HepG2 (cell line): Measurements from ENCODE around the gene RFXANK. TPM values are rescaled to one million over a fixed set of nuclear protein-coding genes. Genes with fewer than 3 reads are reported as not detected.

Source experiments
- ATF7 ChIP-seq, 2 experiments: fragments of 450-650 bp in 1 of 2; sonication (generic) in 1 of 2; formaldehyde crosslinking in 1 of 2; IDR thresholded peaks; 2 replicates each; pipeline versions ENCODE4 v1.4.0 to v1.6.1; 2016 to 2020; ENCODE audit warnings: antibody characterized with exemption in 1 of 2, mild to moderate bottlenecking in 1 of 2, missing genetic modification reagents in 1 of 2
- BRCA1 ChIP-seq: sonication (generic); formaldehyde crosslinking; IDR thresholded peaks from 2 replicates; pipeline ENCODE4 v1.4.0; 2020; ENCODE audit warnings: missing genetic modification reagents
- BRD4 ChIP-seq: sonication (generic); formaldehyde crosslinking; IDR thresholded peaks from 2 replicates; pipeline ENCODE4 v1.4.0; 2020; ENCODE audit warnings: missing genetic modification reagents
- CCDC6 ChIP-seq: sonication (generic); formaldehyde crosslinking; IDR thresholded peaks from 2 replicates; pipeline ENCODE4 v1.8.1; 2022; ENCODE audit warnings: mild to moderate bottlenecking, missing genetic modification reagents, moderate library complexity
- GABPB1 ChIP-seq: IDR thresholded peaks from 2 replicates; pipeline ENCODE4 v1.6.1; 2016; ENCODE audit warnings: mild to moderate bottlenecking, missing genetic modification reagents, moderate library complexity, missing compliant biosample characterization
- HNRNPL ChIP-seq: fragments of 200-400 bp; formaldehyde crosslinking; IDR thresholded peaks from 2 replicates; pipeline ENCODE4 v1.6.1; 2017; ENCODE audit warnings: mild to moderate bottlenecking, low read depth, low read length
- HOMEZ ChIP-seq: IDR thresholded peaks from 2 replicates; pipeline ENCODE4 v1.6.1; 2016; ENCODE audit warnings: low read depth
- KAT7 ChIP-seq: IDR thresholded peaks from 2 replicates; pipeline ENCODE4 v1.6.1; 2018; ENCODE audit warnings: borderline replicate concordance, missing compliant biosample characterization
- PAXIP1 ChIP-seq: sonication (generic); formaldehyde crosslinking; conservative IDR thresholded peaks from 2 replicates; pipeline ENCODE4 v1.4.0; 2020; ENCODE audit warnings: mild to moderate bottlenecking, missing genetic modification reagents, moderate library complexity
- TRIM22 ChIP-seq: fragments of 450-650 bp; IDR thresholded peaks from 2 replicates; pipeline ENCODE4 v1.6.1; 2017
- ZNF143 ChIP-seq: sonication (generic); formaldehyde crosslinking; IDR thresholded peaks from 2 replicates; pipeline ENCODE4 v1.4.0; 2020; ENCODE audit warnings: missing genetic modification reagents
- ZNF335 ChIP-seq: sonication (generic); formaldehyde crosslinking; IDR thresholded peaks from 2 replicates; pipeline ENCODE4 v1.4.0; 2020; ENCODE audit warnings: missing genetic modification reagents
- ZNF674 ChIP-seq: sonication (generic); formaldehyde crosslinking; IDR thresholded peaks from 2 replicates; pipeline ENCODE4 v1.5.0; 2020; ENCODE audit warnings: low read depth, mild to moderate bottlenecking, missing genetic modification reagents
- ZNF775 ChIP-seq: sonication (generic); formaldehyde crosslinking; IDR thresholded peaks from 2 replicates; pipeline ENCODE4 v1.4.0; 2020; ENCODE audit warnings: missing genetic modification reagents, mild to moderate bottlenecking, moderate library complexity, borderline replicate concordance
- polyA plus RNA-seq, 8 experiments: library from polyadenylated mRNA; depleted of rRNA in 3 of 8; stranded (reverse) in 7 of 8; unstranded in 1 of 8; fragments of >200 nt; fragmentation: Illumina TruSeq in 4 of 8; extraction: Trizol in 4 of 8; gene quantifications; 2 replicates each; pipeline versions ENCODE4 v1.2.1 to v1.2.3, GENCODE V29; 2011 to 2016; ENCODE audit warnings: low read depth in 4 of 8, missing spikeins in 1 of 8, mixed read lengths in 1 of 8; ENCODE audit not compliant: insufficient read depth in 1 of 8
- total RNA-seq, 5 experiments: library from RNA; depleted of rRNA; stranded (reverse); fragments of >200 nt; fragmentation: Illumina TruSeq; extraction: Trizol; gene quantifications; 2 replicates each; pipeline ENCODE4 v1.2.3, GENCODE V29; 2016; ENCODE audit warnings: low read depth in 1 of 5
- TF ChIP-seq, protein P1 (sequence below): sonication (generic); formaldehyde crosslinking; IDR thresholded peaks from 2 replicates; pipeline ENCODE4 v1.5.1; 2020; ENCODE audit warnings: mild to moderate bottlenecking, missing genetic modification reagents
- TF ChIP-seq, protein P2 (sequence below): sonication (generic); formaldehyde crosslinking; IDR thresholded peaks from 2 replicates; pipeline ENCODE4 v1.5.0; 2020; ENCODE audit warnings: mild to moderate bottlenecking, missing genetic modification reagents, borderline replicate concordance

The RFXANK gene
- total and polyA plus RNA-seq, 2 of the 13 experiments (the other 11 are each of a cell fraction or from before 2014, with no cell fraction given) = 49.9 to 80.7 TPM

DNA sequence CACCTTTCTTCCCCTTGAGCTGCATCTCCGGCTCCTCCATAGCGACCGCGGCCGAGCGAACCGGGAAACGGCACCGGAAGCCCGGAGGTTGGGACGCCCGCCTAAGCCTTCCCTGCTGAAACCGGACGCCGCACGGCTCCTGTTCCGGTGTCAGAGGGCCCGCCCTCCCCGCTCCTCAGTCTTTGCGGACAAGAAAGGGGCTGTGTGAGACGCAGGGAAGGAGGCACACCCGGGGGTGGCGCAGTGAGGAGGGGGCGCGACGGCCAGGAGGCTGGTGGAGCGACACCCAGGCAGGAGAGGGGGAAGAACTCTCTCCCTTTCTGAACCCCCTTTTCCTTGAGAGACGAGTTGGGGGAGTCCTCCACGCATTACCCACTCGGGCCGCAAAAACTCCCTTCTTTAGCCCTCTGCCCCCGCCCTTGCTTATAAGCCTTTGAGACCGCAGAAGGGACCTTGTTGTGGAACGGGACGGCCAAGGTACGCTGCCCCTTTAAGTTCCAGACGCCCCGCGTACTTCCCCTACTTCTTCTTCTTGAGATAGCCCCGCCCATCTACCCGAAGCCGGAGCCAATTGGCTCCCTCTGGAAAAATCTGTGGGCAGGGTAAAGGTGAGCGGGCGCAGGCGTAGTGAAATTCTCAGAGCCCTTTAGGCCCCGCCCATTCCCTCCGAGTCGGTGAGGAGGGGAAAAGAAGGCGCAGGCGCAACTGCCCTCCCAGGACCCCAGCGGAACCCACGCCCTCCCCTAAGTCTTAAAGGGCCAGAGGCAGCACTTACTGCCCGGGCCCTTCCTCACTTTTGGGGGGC lies at the start of gene RFXANK, which contains the start of gene BORCS8 (continued):
- TF ChIP-seq ZNF143 (CRISPR knock-in tag) (0 out of 2 replicates have a peak, but pooled peaks have one; percentile 16), KAT7 (CRISPR knock-in tag) (peak; percentile 91), BRD4 (CRISPR knock-in tag) (no peak), ZNF775 (no peak), GABPB1 (CRISPR knock-in tag) (peak; percentile 100), CCDC6 (CRISPR knock-in tag) (peak; percentile 78; the same call in 1 of the 2 replicates), PAXIP1 (CRISPR knock-in tag) (peak; percentile 69), HOMEZ (peak; percentile 31; the same call in 1 of the 2 replicates), BRCA1 (no peak), TRIM22 (no peak), HNRNPL (peak; percentile 46; the same call in 1 of the 2 replicates), ZNF674 (CRISPR knock-in tag) (no peak), ZNF335 (CRISPR knock-in tag) (peak; percentile 78; the same call in 1 of the 2 replicates), ATF7 (IDR thresholded peaks at IDR 0.05) (no peak), ATF7 (CRISPR knock-in tag; IDR thresholded peaks at IDR 0.05) (no peak; the same call in 1 of the 2 replicates)
- TF ChIP-seq, protein P1, sequence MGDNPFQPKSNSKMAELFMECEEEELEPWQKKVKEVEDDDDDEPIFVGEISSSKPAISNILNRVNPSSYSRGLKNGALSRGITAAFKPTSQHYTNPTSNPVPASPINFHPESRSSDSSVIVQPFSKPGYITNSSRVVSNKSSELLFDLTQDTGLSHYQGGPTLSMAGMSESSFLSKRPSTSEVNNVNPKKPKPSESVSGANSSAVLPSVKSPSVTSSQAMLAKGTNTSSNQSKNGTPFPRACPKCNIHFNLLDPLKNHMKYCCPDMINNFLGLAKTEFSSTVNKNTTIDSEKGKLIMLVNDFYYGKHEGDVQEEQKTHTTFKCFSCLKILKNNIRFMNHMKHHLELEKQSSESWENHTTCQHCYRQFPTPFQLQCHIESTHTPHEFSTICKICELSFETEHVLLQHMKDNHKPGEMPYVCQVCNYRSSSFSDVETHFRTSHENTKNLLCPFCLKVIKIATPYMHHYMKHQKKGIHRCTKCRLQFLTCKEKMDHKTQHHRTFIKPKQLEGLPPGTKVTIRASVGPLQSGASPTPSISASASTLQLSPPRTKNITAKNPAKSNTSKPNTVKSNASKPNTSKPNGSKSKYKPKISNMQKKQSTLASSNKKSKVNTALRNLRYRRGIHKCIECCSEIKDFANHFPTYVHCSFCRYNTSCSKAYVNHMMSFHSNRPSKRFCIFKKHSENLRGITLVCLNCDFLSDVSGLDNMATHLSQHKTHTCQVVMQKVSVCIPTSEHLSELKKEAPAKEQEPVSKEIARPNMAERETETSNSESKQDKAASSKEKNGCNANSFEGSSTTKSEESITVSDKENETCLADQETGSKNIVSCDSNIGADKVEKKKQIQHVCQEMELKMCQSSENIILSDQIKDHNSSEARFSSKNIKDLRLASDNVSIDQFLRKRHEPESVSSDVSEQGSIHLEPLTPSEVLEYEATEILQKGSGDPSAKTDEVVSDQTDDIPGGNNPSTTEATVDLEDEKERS (CRISPR knock-in tag) = peak; percentile 61; the same call in 1 of the 2 replicates
- TF ChIP-seq, protein P2, sequence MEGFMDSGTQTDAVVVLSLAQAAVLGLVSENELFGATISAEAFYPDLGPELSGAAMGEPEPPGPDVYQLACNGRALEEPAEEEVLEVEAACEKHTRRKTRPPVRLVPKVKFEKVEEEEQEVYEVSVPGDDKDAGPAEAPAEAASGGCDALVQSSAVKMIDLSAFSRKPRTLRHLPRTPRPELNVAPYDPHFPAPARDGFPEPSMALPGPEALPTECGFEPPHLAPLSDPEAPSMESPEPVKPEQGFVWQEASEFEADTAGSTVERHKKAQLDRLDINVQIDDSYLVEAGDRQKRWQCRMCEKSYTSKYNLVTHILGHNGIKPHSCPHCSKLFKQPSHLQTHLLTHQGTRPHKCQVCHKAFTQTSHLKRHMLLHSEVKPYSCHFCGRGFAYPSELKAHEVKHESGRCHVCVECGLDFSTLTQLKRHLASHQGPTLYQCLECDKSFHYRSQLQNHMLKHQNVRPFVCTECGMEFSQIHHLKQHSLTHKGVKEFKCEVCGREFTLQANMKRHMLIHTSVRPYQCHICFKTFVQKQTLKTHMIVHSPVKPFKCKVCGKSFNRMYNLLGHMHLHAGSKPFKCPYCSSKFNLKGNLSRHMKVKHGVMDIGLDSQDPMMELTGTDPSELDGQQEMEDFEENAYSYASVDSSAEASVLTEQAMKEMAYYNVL = peak; percentile 64; the same call in 1 of the 2 replicates
